Transverse colon (tissue), 4 donors: ENCODE measurements around the gene PHGDH.

Experiments
- CTCF ChIP-seq, 5 experiments: fragments of 200-600 bp in 3 of 5; fragments of 450-650 bp in 2 of 5; sonication (generic) in 3 of 5; IDR thresholded peaks; 1 replicate in 2 of 5; 2 replicates in 3 of 5; pipeline ENCODE4 v1.5.1; 2016 to 2017; ENCODE audit warnings: antibody characterized with exemption in 5 of 5, inconsistent platforms in 3 of 5, mild to moderate bottlenecking in 2 of 5, moderate library complexity in 1 of 5
- POLR2AphosphoS5 ChIP-seq, 3 donors: sonication (generic); formaldehyde crosslinking; IDR thresholded peaks; one replicate each; pipeline ENCODE4 v1.6.1; 2016; ENCODE audit warnings: antibody characterized with exemption in 3 of 3

- TF ChIP-seq CTCF (IDR thresholded peaks at IDR 0.05) (no peak), POLR2AphosphoS5 (IDR thresholded peaks at IDR 0.05) (no peak)
Observed at GRCh38 chr1:119735217-119735616, 23.5 kb downstream of the PHGDH start.
